ENCODE results near the gene TLX2. TPM values are rescaled to one million over a fixed set of nuclear protein-coding genes. Genes with fewer than 3 reads are reported as not detected.

Gene TLX2
- total and polyA plus RNA-seq, 2 of the 13 experiments (the other 11 are each of a cell fraction or from before 2014, with no cell fraction given), result 0.05 to 0.20 TPM

- TF ChIP-seq ZBTB39 (CRISPR knock-in tag; IDR thresholded peaks at IDR 0.05), result peak; percentile 88; the same call in 1 of the 2 replicates
- TF ChIP-seq MAFK (conservative IDR thresholded peaks at IDR 0.05 in 1 of 2, IDR thresholded peaks at IDR 0.05 in 1 of 2; ENCODE audit: low read length in 2 of 2), result no peak; a peak in 1 of 4 replicates
- peak; percentile 85 for TF ChIP-seq MYPOP (CRISPR knock-in tag; IDR thresholded peaks at IDR 0.05)
- TF ChIP-seq ZMYM2 (CRISPR knock-in tag; IDR thresholded peaks at IDR 0.05), result no peak
- TF ChIP-seq ZNF775 (CRISPR knock-in tag; IDR thresholded peaks at IDR 0.05; ENCODE audit: borderline replicate concordance), result no peak
- TF ChIP-seq ZNF577 (CRISPR knock-in tag; IDR thresholded peaks at IDR 0.05; ENCODE audit: borderline replicate concordance, low read depth), result no peak
- no peak for TF ChIP-seq ZNF282 (IDR thresholded peaks at IDR 0.05; ENCODE audit: partially characterized antibody)
- TF ChIP-seq ZNF142 (CRISPR knock-in tag; IDR thresholded peaks at IDR 0.05), result no peak; the same call in none of the 2 replicates
- TF ChIP-seq KLF11 (CRISPR knock-in tag; IDR thresholded peaks at IDR 0.05), result peak; percentile 25
- TF ChIP-seq FOXA3 (CRISPR knock-in tag; IDR thresholded peaks at IDR 0.05), result peak; percentile 43
- TF ChIP-seq HMGXB4 (CRISPR knock-in tag; IDR thresholded peaks at IDR 0.05; ENCODE audit: borderline replicate concordance in 1 of 2, low read depth in 1 of 2), result peak; percentile 95
- peak; percentile 17; the same call in 1 of the 2 replicates for TF ChIP-seq KDM4B (CRISPR knock-in tag; IDR thresholded peaks at IDR 0.05)
- TF ChIP-seq ZNF276 (CRISPR knock-in tag; IDR thresholded peaks at IDR 0.05; ENCODE audit: low read depth), result peak; percentile 57; the same call in 1 of the 2 replicates
Measured at GRCh38 chr2:74482801-74483674, 31.2 kb upstream of the TLX2 start, which contains the start of the genes CCDC142 and TTC31 (continued).

Measured in HepG2 (cell line).